DMS 273 treated with DMSO at 0.1 percent for 48 hours (cell line): Measurements from ENCODE around the gene NOP16.
"Not testable (repeated sequence)": the region's sequence is repeated elsewhere in the genome, so short reads cannot be mapped to it uniquely, and the experiment has no call there.

Source experiments
- DNase-seq: peaks from one replicate; lab custom pipeline; 2025; lab: John Stamatoyannopoulos, UW

NOP16 gene

GRCh38 chr5:176409765-176410164, 21.4 kb upstream of the NOP16 start:
- no peak for DNase-seq

DNA sequence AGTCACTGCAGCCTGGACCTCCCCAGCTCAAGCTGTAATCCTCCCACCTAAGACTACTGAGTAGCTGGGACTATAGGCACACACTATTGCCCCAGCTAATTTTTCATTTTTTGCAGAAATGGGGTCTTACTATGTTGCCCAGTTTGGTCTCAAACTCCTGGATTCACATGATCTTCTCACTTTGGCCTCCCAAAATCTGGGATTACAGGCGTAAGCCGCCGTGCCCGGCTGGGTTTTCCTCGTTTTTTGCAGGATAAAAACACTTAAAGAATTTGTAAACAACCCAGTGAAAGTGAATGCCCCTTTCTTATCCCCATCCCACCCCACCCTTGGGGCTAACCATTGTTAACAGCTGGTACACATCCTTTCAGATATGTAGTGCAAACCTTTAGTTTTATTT, 20.2 kb upstream of the NOP16 start:
- DNase-seq, result no peak

- not testable (repeated sequence) for DNase-seq
Observed at GRCh38 chr5:176408252-176408573, 19.8 kb upstream of the NOP16 start.

DNA sequence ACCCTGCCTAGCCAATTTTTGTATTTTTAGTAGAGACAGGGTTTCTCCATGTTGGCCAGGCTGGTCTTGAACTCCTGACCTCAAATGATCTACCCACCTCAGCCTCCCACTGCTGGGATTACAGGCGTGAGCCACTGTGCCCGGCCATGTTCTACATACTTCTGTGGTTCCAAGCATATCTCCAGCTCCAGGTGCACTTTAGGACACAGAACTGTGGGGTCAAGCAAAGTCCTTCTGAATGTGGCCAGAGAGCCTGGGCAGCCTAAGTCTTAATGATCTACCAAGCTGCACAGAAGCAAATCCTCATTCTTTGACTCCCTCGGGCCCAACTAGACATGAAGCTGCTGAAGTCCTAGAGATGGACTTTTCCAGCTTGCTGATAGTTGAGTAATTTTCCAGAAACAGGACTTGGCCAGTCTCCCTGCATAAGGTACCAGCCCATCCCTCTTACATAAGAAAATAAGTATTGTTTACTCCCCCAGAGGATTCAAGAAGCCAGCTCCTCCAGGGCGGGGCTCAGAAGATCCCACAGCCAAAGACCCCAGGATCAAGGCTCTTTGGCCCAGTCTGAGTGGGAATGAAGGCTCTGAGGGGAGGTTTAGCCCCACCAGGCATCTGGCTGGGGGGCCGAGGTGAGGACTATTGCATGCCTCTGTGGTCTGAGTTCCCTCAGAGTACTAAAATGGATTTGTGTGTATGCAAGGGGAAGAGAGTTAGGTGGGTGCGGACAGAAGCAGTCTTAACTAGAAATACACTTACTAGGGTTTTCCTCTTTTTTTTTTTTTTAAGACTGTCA, 19.3 kb upstream of the NOP16 start:
- no peak for DNase-seq

- no peak for DNase-seq
Observed at GRCh38 chr5:176406436-176407052, 18.1 kb upstream of the NOP16 start.

GRCh38 chr5:176405656-176406435, 17.4 kb upstream of the NOP16 start:
- DNase-seq, result no peak

DNA sequence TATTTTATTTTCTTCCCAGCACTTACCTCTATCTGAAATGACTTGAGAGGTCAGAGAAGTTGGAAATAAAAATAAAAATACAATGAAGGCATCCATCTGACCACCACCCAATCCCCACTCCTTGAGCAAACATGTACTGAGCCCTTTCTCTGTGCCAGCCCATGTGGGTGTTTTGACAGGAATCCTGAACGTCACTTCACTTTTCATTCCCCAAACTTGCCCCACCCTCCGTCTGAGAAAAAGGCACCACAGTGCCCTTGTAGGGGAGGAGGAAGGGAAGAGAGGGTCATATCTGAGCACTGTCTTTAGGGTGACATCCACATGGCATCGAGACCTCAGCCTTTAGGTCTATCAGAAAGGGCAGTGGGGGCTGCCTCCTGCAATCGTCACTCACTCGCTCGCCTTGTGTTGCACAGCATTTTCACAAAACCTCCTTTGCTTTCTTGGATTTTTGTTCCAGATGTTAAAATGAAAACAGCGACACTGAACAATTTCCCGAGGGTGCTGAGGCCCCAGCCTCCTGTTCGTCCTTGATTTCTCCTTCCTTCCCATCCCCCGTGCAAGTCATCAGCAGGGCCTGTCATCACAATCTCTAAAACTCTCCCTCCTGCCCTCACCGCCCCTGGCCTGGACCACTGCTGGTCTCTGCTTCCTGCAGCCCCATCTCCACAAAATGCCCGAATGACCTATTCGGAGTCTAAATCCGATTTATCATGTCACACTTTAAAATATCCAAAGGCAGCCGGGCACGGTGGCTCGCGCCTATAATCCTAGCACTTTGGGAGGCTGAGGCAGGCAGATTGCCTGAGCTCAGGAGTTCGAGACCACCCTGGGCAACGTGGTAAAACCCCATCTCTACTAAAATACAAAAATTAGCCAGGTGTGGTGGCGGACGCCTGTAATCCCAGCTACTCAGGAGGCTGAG, 13.1 kb upstream of the NOP16 start:
- no peak for DNase-seq

DNA sequence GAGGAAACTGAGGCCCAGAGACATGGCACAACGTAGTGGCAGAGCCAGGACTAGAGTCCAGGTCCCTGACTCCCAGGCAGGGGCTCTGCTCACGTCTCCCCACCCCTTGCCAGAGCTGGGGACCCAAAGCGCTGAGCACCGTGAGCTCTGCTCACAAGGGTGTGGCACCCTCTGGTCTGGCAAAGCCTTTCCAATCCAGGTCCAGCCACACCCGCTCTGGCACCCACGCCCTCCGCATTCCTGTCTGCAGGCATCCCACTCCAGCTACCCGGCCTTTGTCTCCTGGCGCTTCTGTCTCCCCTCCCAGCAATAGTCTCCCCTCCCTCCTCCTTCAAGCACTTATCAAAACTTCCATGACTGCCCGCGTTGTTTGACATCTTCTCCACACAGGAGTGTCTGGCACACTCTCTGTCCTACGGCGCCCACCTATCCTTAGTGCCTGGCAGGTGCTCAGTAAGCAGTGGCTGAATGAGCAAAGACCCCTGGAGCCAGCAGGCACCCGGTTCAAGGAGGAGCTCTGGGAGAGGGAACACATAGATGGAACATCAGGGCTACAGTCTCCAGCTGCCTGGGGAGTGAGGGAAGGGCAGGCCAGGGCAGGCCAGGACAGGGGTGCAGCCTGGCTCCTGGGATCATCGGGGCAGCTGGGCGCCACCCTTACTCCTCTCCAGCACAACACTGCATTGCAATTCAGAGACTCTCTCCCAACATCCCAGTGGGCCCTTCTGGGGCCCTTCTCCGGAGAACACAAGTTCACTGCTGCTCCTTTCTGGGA, 12.2 kb upstream of the NOP16 start:
- DNase-seq, result peak; percentile 22

DNA sequence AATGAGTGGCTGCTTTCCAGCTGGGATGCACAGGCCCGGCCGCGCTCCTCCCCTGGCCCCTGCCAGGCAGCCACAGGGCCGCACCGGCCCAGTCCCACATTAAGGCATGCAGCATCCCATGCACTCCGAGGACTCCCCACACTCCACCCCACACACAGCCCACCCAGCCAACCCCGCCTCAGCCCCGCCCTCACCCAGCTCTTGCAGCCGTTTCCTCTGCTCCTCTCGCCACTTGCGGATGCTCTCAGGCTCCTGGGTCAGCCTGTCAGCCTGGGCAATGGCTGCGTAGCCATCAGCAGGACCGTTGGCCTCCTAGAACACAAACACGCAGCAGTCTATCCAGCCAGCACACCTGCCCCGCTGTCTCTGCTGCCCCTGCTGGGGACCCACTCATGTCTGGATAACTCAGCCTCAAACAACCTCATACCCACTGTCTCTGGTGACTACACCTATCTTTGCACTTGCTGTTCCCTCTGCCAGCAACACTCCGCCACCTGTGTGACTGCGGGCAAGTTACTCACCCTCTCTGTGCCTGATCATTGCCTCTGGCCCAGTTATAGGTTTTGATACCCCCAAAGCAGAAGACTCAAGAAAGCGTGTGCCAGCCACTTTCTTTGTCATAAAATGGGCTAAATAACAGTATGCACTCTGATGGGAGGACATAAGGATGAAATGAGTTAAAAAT, 9.5 kb upstream of the NOP16 start:
- no peak for DNase-seq

GRCh38 chr5:176396330-176396729, 7.9 kb upstream of the NOP16 start:
- DNase-seq, result peak; percentile 54

GRCh38 chr5:176394881-176395675, 6.7 kb upstream of the NOP16 start:
- DNase-seq, result no peak

GRCh38 chr5:176394096-176394495, 5.7 kb upstream of the NOP16 start:
- no peak for DNase-seq

- DNase-seq, result no peak
Observed at GRCh38 chr5:176392526-176392925, 4.1 kb upstream of the NOP16 start.

DNA sequence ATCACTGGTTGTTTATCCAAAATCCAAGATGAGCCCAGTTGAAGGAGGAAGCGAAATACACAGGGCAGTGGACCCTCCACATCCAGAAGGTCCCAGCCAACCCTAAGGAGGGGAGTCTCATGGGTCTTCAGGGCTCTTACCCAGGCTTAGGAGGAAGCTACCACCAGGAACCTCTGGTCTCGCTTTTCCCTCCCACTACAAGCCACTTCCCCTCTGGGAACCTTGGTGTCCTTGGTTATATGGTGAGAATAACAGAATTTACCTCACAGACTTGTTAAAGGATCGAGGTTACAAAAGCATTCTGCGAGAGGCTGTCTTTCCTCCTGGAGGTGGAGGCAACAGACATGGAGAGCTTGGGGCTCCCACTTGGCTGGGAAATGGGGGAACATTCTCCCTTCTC, 3.6 kb upstream of the NOP16 start:
- DNase-seq, result no peak

DNA sequence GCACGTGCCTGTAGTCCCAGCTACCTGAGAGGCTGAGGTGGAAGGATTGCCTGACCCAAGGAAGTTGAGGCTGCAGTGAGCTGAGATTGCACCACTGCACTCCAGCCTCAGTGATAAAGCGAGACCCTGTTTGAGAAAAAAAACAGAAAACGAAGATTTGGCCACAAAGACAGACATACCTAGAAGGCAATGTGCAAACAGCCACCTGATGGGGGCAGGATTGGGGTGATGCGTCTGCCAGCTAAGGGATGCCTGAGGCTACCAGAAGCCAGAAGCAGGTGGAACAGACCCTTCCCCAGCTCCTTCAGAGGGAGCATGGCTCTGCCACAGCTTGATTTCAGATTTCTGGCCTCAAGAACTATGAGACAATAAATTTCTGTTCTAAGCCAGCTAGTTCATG, 3.1 kb upstream of the NOP16 start:
- no peak for DNase-seq

- no peak for DNase-seq
Observed at GRCh38 chr5:176389135-176390123, 1.0 kb upstream of the NOP16 start.

DNA sequence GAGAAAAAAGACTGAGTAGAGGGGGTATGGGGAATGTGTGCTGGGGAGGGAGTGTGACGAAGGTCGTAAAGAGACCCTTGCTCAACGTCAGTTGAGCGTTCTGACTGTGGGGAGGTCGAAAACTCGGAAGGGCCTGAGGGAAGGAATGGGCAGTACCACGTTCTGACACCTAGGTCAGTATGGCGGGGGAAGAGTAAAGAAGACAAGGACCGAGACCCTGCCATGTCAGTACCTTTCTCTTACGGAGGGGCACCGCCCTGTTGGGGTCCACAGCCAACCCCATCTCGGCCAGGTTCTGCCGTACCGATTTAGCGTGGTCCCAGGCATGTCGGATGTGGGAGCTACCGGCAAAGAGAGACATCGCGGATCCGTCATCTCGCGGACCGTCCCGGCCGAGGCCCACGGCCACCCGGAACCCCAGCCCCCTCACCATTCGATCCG, 375 bp downstream of the NOP16 start:
- no peak for DNase-seq

DNA sequence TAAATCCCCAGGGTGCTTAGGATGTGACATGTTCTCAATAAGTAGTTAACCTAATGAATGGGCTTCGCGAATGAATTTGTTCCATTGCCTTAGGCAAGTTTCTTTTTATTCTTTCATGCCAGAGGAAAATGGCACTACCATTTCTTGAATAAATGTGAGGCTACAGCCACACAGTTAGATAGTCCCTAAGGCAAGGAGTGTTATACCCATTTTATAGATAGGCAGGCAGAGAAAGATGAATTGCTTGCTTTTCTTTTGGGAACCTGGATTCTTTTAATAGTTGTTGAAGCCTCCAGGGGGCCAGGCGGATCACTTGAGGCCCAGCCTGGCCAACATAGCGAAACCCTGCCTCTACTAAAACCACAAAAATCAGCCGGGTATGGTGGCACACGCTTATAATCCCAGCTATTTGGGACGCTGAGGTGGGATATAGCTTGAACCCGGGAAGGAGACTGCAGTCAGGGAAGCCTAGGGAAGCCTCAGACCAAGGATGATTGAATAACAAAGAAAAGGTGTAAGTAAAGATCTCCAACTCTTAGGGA, 943 bp downstream of the NOP16 start:
- DNase-seq, result no peak
